ENCODE measurements around the gene NHP2.

The NHP2 gene

DNA sequence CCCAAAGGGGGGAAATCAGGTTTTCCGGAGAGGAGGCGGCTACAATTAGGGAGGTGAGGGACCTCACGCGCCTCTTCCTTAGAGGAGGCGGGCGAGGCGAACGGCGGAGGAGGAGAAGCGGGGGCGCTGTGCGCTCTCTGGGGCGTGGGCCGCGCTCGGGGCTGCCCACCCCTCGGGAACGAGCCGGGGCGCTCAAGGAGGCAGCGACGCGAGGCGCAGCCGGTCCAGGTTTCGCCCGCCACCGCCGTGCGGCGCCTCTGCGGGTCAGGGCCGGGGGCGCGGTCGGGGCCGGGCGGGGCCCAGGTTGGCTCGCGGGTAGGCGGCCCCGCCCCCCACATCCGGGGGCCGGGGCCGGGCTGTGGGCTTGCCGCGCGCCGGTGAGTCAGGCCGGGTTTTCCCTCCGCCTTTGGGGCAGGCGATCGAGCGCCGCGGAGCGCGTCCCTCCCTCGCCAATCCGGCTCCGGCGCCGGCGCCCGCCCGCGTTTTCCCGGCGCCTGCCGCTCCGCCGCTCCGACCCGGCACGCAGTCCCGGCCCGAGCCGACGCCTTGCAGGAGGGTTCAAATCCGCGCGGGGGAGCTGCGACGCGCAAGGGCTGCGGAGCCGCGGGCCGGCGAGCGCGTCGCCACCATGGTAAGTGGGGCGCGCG, 40.4 kb downstream of the NHP2 start, which contains the start of gene N4BP3:
TSS of gene N4BP3 (plus strand) at position 392 of the 647 bp plus-strand sequence. CDS start 6,052 bp downstream, outside the sequence.
- H3K27ac ChIP-seq = no peak within 1 kb of the TSS
- no peak for DNase-seq
- in situ Hi-C loops (cut with HindIII; ENCODE audit: low pct_ligation_motif_present, low sequenced_read_pairs) = no loop called here
- no peaks in the 10 kb centered on the region for H3K36me3 ChIP-seq (replicated peaks)
- peaks cover 28% of the 10 kb centered on the region for H3K27me3 ChIP-seq (replicated peaks)
- peak within 1 kb of the TSS; percentile 24 for H3K4me3 ChIP-seq (ENCODE audit: low read depth, low read length)
- TF ChIP-seq, protein P1, sequence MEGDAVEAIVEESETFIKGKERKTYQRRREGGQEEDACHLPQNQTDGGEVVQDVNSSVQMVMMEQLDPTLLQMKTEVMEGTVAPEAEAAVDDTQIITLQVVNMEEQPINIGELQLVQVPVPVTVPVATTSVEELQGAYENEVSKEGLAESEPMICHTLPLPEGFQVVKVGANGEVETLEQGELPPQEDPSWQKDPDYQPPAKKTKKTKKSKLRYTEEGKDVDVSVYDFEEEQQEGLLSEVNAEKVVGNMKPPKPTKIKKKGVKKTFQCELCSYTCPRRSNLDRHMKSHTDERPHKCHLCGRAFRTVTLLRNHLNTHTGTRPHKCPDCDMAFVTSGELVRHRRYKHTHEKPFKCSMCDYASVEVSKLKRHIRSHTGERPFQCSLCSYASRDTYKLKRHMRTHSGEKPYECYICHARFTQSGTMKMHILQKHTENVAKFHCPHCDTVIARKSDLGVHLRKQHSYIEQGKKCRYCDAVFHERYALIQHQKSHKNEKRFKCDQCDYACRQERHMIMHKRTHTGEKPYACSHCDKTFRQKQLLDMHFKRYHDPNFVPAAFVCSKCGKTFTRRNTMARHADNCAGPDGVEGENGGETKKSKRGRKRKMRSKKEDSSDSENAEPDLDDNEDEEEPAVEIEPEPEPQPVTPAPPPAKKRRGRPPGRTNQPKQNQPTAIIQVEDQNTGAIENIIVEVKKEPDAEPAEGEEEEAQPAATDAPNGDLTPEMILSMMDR (IDR thresholded peaks at IDR 0.05; ENCODE audit: low read depth, low read length, missing control alignments) = no peak

DNA sequence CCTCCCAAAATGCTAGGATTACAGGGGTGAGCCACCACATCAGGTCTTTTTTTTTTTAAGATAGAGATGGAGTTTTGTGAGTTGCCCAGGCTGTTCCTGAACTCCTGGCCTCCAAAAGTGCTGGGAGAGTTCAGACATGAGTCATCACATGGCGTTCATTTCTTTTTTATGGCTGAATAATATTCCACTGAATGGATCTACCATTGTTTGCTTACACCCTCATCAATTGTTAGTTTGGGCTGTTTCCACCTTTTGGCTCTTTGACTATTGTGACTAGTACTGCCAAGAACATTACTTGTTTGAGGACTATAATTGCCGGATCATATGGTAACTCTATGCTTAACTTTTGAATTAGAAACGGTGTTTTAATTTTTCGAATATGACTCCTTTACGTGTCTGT, 41.1 kb downstream of the NHP2 start:
- Histone ChIP-seq H3K27ac (no peak overlapping the region), H3K4me3 (ENCODE audit: low read depth, low read length) (no peak overlapping the region), H3K27me3 (replicated peaks) (peaks cover 28% of the 10 kb centered on the region), H3K36me3 (replicated peaks) (no peaks in the 10 kb centered on the region)
- TF ChIP-seq, protein P1 (IDR thresholded peaks at IDR 0.05; ENCODE audit: low read depth, low read length, missing control alignments) = no peak
- in situ Hi-C loops (cut with HindIII; ENCODE audit: low pct_ligation_motif_present, low sequenced_read_pairs) = no loop called here
- no peak for DNase-seq

DNA sequence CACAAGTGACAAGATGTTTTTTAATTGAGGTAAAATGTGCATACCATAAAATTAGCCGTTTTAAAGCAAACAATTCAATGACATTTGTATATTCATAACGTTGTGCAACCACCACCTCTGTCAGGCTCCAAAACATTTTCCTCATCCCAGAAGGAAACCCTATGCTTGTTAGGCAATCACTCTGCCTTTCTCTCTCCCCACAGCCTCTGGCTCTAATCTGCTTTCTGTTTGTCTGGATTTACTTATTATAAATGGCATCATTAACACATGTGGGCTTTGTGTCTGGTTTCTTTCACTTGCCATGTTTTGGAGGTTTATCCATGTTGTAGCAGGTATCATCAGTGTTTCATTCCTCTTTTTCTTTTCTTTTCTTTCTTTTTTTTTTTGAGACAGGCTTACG, 41.8 kb downstream of the NHP2 start:
- peaks cover 28% of the 10 kb centered on the region for H3K27me3 ChIP-seq (replicated peaks)
- TF ChIP-seq, protein P1 (IDR thresholded peaks at IDR 0.05; ENCODE audit: low read depth, low read length, missing control alignments) = no peak
- DNase-seq = no peak
- no peak overlapping the region for H3K27ac ChIP-seq
- H3K4me3 ChIP-seq (ENCODE audit: low read depth, low read length) = no peak overlapping the region
- H3K36me3 ChIP-seq (replicated peaks) = no peaks in the 10 kb centered on the region
- in situ Hi-C loops (cut with HindIII; ENCODE audit: low pct_ligation_motif_present, low sequenced_read_pairs) = no loop called here

DNA sequence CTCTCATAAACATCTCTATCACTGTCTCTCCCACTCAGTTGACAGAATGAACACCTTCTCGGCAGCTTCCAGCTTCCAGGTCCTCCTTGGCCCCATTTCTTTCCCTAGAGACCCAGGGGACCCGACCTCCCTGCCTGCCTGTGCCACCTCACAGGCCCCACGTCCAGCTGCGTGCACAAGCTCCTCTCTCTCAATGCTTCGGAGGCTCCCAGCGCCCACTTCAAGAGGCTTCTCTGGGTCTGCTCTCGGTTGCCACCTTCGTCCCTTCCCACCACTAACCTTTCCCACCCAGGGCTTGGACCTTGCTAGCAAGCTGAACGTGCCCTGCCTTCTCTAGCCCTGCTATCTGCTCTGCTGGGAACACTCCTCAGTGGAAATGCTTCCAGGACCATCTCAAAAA, 43.2 kb downstream of the NHP2 start:
- TF ChIP-seq, protein P1 (IDR thresholded peaks at IDR 0.05; ENCODE audit: low read depth, low read length, missing control alignments) = no peak
- in situ Hi-C loops (cut with HindIII; ENCODE audit: low pct_ligation_motif_present, low sequenced_read_pairs) = no loop called here
- Histone ChIP-seq H3K4me3 (ENCODE audit: low read depth, low read length) (no peak overlapping the region), H3K27me3 (replicated peaks) (peaks cover 18% of the 10 kb centered on the region), H3K36me3 (replicated peaks) (no peaks in the 10 kb centered on the region), H3K27ac (no peak overlapping the region)
- DNase-seq = no peak

DNA sequence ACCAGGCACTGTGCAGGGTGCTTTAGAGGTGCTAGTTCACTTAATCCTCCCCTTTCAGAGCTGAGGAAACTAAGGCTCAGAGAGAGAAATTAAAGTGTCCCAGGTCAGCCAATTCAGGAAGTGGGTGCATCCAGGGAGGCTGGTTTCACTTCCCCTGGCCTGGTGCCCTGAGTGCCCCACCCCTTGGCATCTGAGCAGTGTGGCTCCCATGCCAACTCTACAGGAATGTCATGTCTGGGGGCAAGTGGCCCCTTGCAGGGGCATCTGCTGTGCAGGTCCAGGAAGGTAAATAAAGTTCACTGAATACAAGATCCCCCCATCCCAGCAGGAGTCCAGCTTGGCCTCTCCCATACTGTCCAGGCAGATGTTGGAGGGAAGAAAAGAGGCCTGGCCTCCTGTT, 44.7 kb downstream of the NHP2 start:
- H3K27ac ChIP-seq = no peak overlapping the region
- DNase-seq = no peak
- in situ Hi-C loops (cut with HindIII; ENCODE audit: low pct_ligation_motif_present, low sequenced_read_pairs) = no loop called here
- no peaks in the 10 kb centered on the region for H3K36me3 ChIP-seq (replicated peaks)
- TF ChIP-seq, protein P1 (IDR thresholded peaks at IDR 0.05; ENCODE audit: low read depth, low read length, missing control alignments) = no peak
- peaks cover 3% of the 10 kb centered on the region for H3K27me3 ChIP-seq (replicated peaks)
- H3K4me3 ChIP-seq (ENCODE audit: low read depth, low read length) = no peak overlapping the region

DNA sequence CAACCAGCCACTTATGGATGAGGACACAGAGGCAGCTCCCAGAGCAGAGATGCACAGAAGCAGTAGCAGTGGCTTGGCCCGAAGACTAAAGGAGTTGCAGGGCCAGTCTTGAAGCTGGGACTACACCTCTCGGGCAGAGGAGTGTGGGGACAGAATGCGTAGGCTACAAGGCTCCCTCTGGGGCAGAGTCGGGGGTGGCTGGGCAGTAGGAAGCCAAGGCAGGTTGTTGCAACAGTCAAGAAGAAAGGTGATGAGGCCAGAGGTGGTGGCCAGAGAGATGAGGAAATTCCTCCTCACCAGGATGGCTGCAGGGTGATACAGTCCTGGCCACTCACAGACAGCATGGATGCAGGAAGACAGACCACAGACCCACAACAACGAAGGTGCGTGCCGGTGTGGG, 45.2 kb downstream of the NHP2 start:
- Histone ChIP-seq H3K27me3 (replicated peaks) (no peaks in the 10 kb centered on the region), H3K36me3 (replicated peaks) (no peaks in the 10 kb centered on the region)
- TF ChIP-seq, protein P1 (IDR thresholded peaks at IDR 0.05; ENCODE audit: low read depth, low read length, missing control alignments) = no peak

More for the DNA sequence above, 45.2 kb downstream of the NHP2 start:
- in situ Hi-C loops (cut with HindIII; ENCODE audit: low pct_ligation_motif_present, low sequenced_read_pairs) = no loop called here
- H3K27ac ChIP-seq = no peak overlapping the region
- DNase-seq = no peak
- H3K4me3 ChIP-seq (ENCODE audit: low read depth, low read length) = no peak overlapping the region

All from brain microvascular endothelial cell (primary cell).